Activated CD8-positive, alpha-beta memory T cell treated with anti-CD3 and anti-CD28 coated beads, Interleukin-2, amount 50 U/mL, for 24 hours (primary cell): ENCODE data around the gene NFILZ.
"Not testable (repeated sequence)": the region's sequence is repeated elsewhere in the genome, so short reads cannot be mapped to it uniquely, and the experiment has no call there.

Experiments
- DNase-seq: peaks from one replicate; pipeline ENCODE4 v3.0.0-alpha.2; 2020; ENCODE audit errors: extremely low read depth

The NFILZ gene

DNA sequence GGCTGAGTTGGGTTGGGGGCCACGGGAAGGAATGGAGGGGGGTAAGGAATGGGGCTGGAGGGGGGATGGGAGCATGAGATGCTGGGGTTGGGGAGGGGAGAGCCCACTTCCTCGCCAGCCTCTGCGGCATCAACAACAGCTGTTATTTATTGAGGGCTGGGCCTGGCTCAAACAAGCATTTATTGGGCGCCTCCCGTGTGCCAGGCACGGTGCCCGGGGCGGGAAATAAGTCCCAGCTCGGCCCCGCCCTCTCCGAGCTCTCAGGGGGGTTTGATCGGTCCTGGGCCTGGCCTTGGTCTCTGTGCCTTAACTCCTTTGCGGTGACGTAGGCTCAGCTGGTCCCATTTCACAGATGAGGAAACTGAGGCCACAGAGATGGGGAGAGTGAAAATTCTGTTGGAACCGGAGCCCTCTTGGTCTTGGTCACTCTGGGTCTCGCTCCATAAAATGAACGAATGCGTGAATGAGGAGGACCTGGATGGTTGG, 19.0 kb upstream of the NFILZ start:
- DNase-seq: no peak

DNA sequence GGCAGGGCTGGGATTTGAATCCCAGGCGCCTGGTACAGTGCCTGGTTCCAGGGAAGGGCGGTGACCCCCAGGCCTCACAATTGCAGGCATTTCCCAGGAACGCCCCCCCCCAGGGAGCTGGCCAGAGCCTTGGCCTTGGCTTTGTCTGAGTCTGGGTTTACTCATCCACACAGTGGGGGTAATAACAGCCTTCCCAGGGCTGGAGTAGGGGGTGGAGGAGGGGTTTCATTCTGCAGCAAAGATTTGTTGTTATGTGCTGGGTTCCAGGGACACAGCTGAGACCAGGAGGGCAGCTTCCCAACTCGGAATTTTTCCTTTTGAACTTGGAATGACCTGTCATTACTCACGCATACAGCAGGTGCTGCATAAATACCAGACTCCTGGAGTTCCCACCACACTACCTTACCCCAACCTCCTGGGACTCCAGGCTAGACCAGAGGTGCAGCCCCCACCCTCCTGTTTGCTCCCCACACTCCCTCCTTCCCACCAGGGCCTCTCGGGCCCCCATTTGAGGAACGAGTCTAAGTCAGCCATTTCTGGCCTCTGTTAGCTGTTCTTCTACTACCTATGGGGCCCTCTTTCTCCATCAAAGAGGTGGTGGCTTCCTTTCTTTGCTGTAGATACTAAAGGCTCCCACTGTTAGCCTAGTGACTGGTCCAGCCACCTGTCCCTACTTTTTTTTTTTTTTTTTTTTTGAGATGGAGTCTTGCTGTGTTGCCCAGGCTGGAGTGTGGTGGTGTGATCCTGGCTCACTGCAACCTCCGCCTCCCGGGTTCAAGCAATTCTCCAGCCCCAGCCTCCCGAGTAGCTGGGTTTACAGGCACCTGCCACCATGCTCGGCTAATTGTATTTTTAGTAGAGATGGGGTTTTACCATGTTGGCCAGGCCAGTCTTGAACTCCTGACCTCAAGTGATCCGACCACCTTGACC, 18.3 kb upstream of the NFILZ start:
- DNase-seq: no peak

DNA sequence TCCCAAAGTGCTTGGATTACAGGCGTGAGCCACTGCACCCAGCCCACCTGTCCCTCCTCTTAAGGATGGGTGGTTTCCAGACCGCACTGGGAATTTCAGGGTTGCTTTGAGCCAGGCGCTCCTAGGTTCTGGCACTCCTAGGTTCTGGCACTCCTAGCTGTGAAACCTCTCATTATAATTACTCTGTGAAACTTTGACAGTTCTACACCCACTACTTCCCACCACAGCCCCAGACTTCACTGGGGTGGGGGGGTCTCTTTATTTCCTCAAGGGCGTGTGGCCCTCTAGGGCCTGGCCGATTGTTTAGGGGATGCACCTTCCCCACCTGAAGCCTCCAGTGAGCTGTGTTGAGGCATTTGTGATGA, 17.6 kb upstream of the NFILZ start:
- no peak for DNase-seq

DNA sequence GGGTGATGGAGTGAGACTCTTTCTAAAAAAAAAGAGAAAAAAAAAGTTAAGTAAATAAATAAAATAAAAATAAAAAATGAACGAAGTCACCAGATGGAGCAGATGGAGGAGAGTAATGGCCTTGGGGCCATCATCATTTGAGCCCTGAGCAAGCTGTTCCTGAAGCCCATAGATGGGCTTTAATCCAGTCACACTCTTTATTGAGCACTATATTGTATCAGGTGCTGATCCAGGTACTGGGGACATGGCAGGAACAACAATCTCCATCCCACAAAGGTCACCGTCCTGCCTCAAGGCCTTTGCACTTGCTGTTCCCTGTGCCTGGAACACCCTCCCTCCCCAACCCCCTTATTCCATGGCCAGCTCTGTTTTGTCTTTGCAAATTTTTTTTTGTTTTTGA, 16.0 kb upstream of the NFILZ start:
- DNase-seq: no peak

DNA sequence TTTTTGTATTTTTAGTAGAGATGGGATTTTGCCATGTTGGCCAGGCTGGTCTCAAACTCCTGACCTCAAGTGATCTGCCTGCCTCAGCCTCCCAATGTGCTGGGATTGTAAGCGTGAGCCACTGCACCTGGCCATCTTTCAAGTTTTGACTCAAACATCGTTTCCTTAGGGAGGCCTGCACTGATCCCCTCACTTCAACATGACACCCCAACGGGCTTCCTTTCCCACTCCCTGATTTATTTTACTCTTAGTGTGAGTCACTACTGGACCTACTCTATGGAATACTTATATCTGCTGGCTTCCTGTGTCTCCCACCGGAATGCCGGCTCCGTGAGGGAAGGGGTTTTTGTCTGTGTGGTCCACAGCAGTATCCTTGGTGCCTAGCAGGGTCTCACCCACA, 15.4 kb upstream of the NFILZ start:
- no peak for DNase-seq

DNA sequence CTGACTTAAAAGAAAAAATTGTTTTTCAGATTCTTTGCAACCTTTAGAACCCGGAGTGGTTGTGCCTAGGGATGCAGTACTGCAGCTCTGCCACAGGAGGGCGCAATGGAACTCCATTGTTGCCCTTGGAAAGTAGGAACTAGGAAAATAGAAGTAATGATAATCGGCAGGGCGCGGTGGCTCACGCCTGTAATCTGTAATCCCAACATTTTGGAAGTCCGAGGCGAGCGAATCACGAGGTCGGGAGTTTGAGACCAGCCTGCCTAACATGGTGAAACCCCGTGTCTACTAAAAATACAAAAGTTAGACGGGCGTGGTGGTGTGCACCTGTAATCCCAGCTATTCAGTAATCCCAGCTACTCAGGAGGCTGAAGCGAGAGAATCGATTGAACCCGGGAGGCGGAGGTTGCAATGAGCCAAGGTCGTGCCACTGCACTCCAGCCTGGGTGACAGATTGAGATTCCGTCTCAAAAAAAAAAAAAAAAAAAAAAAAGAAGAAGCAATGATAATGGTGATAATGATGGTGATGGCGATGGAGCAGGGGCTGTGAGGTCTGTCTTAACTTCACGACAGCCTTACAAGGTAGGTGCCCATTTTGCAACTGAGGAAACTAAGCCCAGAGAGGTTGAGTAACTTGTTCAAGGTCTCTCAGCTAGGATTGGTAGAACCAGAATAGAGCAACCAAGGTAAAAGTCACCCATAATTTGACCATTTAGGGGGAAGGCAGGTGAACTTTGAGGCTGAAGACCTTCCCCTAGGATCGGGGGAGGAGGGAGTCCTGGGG, 14.4 kb upstream of the NFILZ start:
- DNase-seq: no peak

DNA sequence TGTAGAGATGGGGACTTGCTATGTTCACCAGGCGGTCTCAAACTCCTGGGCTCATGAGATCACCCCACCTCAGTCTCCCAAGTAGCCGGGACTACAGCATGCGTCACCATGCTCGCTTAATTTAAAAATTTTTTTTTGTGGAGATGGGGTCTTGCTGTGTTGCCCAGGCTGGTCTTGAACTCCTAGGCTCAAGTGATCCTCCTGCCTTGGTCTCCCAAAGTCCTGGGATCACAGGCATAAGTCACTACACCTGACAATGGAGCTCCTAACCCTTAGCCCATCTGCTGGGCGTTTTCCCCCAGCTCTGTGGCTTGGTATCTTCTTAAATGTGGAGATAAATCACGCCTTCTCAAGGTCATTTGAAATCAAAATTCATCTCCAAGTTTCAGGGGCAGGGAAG, 13.6 kb upstream of the NFILZ start:
- DNase-seq: no peak

DNA sequence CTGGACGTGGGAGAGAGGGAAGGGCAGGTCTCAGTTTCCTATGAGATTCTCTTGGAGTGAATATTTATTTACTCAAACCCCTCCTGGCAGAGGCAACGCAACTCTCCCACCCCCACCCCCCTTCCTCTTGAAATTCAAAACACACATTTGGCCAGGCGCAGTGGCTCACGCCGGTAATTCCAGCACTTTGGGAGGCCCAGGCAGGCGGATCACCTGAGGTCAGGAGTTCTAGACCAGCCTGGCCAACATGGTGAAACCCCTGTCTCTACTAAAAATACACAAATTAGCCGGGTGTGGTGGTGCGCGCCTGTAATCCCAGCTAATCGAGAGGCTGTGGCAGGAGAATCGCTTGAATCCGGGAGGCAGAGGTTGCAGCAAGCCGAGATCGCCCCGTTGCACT, 13.1 kb upstream of the NFILZ start:
- DNase-seq: not testable (repeated sequence)

DNA sequence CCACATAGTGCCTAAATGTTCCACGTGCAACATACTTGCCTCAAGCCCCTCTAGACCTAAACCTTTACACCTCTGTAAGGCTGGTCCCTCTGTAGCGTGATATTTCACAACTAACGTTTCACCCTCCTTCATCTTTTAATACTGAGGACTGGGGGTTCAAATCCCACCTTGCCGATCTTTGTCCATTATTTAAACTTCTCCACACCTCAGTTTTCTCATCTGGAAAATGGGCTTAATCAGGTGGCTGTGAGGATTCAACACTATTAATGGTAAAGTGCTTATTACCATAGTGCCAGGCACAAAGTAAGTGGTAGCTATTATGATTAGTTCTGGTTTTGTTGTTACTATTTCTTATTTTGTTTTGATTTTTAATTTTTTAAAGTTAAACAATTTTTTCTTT, 12.4 kb upstream of the NFILZ start:
- DNase-seq: no peak

DNA sequence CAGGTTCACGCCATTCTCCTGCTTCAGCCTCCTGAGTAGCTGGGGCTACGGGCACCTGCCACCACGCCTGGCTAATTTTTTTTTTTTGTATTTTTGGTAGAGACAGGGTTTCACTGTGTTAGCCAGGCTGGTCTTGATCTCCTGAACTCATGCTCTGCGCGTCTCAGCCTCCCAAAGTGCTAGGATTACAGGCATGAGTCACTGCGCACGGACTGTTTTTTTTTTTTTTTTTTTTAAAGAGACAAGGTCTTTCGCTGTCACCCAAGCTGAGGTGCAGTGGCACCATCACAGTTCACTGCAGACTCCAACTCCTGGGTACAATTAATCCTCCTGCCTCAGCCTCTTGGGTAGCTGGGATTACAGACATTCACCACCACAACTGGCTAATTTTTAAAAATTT, 11.7 kb upstream of the NFILZ start:
- no peak for DNase-seq

DNA sequence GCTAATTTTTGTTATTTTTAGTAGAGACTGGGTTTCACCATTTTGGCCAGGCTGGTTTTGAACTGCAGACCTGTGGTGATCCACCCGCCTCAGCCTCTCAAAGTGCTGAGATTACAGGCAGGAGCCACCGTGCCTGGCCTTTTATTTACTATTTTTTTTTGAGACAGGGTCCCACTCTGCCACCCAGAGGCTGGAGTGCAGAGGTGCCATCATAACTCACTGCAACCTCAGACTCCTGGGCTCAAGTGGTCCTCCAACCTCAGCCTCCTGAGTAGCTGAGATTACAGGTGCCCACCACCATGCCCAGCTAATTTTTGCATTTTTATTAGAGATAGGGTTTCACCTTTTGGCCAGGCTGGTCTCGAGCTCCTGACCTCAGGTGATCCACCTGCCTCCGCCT, 7.5 kb upstream of the NFILZ start:
- not testable (repeated sequence) for DNase-seq

DNA sequence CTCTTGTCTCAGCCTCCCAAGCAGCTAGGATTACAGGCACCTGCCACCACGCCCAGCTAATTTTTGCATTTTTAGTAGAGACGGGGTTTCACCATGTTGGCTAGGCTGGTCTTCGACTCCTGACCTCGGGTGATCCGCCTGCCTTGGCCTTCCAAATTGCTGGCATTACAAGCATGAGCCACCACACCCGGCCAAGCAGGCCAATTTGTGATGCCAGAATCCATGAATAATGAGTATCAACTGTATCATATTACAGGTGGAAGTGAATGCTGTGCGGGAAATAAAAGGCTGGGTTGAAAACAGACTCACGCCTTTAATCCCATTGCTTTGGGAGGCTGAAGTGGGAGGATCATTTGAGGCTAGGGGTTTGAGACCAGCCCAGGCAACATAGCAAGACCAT, 3.6 kb upstream of the NFILZ start:
- DNase-seq: no peak

DNA sequence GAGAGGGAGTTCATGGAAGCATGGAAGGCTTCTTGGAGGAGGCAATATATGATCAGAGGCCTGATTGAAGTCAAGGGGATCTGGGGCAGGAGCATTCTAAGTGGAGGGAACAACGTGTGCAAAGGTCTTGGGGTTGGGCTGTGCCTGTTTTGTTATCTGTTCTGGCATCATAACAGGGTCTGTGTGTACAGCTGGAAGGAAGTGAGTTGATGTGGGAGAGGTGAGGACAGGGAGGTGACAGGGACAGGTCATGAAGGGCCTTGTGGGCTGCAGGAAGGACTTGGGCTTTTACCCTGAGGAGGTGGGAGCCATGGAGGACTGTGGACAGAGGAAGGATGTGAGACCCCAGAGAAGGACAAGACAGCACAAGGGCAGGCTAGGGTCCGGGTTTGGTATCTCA, 1.2 kb upstream of the NFILZ start:
- no peak for DNase-seq

DNA sequence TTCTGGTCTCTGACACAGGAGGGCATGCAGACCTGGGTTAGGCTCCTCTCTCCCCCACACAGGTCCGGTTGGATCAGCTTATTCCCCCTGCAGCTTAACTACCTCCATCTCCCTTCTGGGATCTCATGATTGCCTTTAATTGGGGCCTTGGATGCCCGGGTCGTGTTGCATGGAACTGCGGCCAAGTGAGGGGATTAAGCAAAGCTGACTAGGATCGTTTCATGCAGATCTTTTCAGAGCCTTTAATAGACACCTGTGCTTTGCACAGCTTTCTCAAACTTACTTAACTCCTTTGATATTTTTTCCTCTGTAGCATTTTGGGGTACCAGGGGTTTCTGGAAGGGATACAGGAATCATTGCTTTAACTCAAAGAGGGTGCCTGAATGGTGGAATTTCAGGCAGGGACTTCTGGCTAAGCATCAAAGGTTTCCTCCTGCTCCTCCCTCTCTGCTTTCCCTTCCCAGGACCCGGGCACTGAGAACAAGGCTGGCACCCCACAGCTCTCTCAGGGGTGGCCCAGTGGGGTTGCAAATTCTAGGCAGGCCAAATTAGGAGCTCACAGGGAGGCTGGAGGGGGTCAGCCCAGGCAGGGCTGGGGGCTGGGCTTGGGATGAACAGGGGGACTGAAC, 477 bp downstream of the NFILZ start:
- no peak for DNase-seq

DNA sequence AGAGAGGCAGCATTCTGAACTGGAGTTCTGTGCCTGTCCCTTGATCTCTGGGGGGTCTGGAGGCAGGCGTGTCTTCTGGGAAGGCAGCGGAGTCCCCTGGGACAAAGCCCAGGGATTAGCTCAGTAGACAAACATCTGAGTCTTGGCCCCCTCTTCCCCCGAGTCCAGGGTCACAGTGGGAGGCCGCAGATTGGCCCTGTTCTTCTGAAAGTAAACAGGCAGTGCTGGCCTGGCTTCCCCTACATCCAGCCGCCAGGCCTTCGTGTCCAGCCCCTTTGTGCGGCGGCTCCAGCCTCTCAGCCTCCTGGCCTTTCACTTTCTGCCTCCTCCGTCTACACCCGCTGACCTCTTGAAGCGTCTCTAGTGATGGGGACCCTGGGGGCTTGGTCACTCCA, 989 bp downstream of the NFILZ start:
- DNase-seq: no peak

DNA sequence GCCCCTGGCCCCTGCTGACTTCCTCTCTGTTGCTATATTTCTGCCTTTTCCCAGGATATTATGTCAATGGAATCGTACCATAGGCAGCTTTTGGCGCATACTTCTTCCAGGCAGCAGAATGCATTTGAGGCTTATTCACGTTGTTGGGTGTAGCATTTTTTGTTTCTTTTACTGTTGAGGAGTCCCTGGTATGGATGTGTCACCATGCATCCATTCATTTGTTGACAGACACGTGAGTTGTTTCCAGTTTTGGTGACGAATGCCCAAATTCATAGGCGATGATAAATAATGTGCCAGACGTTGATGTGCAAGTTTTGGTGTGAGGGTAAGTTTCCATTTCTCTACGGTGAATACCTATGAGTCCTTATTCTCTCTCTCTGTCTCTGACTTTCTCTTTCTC, 5.0 kb downstream of the NFILZ start:
- no peak for DNase-seq

DNA sequence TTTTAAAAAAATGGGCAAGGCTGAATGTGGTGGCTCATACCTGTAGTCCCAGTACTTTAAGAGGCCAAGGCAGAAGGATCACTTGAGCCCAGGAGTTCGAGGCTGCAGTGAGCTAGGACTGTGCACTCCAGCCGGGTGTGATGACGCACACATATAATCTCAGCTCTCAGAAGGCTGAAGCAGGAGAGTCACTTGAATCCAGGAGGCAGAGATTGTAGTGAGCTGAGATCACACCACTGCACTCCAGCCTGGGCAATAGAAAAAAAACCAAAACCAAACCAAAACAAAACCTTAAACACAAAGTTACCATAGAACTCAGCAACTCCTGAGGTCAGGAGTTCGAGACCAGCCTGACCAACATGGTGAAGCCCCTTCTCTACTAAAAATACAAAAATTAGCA, 6.6 kb downstream of the NFILZ start:
- DNase-seq: not testable (repeated sequence)

DNA sequence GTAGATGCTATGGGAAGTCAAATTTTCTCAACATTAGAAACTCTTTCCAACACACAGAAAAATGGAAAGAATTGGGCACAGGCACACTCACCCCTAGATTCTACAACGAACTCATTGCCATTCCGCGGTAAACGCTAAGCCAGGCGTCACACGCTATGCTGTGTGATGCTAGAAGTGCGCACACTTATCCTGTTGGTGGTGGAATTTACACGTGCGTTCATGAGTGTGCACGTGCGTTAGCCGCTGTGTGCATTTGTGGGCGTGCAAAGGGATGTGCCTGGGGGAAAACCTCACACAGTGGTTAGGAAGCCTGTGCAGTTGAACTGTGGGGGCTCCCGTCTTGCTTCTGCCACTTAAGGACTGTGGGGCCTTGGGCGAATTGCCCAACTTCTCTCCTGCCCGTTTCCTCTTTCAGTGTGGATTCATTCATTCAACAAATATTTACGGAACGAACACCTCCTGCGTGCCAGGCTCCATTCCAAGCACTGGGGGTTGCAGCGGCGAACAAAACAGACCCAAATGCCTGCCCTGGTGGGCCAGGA, 7.7 kb downstream of the NFILZ start:
- no peak for DNase-seq

DNA sequence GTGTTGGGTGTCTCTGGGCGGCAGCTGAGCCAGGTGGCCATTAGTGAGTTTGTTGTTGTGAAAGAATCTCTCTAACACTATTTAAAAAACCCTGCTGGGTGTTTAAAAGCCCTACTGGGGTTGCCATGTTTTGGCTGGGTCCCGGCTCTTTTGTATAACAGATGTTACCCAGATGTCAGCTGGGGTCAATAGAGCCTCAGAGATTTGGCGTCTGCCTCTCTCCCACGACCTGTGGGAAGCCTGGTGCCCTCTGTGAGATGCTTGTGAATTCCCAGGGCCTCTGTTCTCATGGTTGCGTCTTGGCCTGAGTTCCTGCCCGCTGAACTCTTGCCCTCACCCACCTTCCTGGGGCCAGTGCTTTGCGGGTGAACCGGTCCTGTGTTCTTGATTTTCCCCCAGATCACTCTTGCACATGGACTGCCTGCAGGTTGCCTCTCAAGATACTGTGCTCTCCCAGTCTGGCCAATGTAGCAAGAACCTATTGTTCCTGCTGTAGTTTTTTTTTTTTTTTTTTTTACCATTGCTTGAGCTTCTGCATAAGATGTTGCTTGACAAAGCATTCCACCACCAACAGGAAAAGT, 9.5 kb downstream of the NFILZ start:
- DNase-seq: no peak

DNA sequence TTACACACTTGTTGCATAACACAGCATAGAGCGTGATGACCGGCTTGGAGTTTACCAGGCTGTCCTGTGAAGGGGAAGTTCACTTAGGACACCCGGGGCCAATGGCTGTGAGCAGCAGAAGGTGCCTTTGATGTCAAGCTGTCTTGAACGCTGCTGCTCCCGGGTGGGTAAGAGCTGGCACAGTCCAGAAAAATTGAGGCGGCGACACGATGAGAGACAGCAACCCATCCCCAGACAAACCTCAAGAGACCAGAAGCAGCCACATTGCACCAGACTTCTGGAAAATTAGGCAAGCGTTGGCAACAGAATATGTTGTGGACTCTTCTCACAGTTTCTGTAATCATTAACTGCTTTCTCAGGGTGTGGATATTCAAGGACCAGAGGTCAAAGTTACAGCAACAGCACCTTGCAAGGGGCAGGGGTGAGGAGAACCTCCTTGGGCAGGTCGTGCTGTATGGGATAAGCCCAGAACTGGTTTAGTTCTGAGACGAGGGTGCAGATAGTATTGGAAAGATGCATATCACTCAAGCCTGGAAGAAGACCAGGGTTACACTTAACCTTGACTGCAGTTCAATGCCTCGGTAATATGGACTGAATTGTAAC, 10.1 kb downstream of the NFILZ start:
- DNase-seq: no peak

DNA sequence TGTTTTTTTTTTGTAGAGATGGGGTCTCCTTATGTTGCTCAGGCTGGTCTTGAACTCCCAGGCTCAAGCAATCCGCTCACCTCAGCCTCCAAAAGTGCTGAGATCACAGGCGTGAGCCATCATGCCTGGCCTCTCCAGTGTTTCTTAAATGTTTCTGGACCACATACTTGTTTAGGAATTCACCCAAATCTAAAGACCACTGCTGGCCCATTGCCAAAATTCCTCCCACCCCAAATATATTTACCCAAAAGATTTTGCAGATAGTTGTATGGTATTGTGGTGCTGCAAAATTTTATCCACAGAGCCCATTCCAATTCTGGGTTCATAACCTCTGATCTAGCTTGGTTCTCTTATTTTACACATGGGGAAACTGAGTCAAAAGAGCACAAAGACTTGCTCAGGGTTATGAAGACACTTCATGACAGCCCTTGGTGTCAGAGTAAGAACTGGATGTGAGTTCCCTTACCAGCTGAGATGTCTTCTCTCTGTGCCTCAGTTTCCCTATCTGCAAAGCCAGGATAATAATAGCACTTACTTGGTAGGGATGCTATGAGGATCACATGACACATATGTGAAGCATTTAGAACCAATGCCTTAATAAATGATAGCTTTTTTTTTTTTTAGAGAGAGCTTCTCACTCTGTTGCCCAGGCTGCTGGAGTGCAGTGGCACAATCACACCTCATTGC, 10.9 kb downstream of the NFILZ start:
- DNase-seq: no peak
